D721Med (cell line): Measurements from ENCODE around the gene SELENOP.

ENCODE experiments used
- DNase-seq: peaks from one replicate; pipeline ENCODE4 v3.0.0; 2011; ENCODE audit warnings: low spot score; ENCODE audit not compliant: insufficient read length
- FAIRE-seq: peaks from 2 replicates; lab custom pipeline; 2011; peaks lifted over from hg19 to GRCh38; lab: Jason Lieb, UNC
- CTCF ChIP-seq: IDR thresholded peaks from 2 replicates; pipeline ENCODE4 v1.5.1; 2012; ENCODE audit warnings: mild to moderate bottlenecking, control low read depth; ENCODE audit not compliant: insufficient read depth; ENCODE audit errors: missing control alignments

SELENOP gene

GRCh38 chr5:42840269-42840668 lies 28.6 kb upstream of the SELENOP start:
- no peak for FAIRE-seq
- DNase-seq: no peak
- TF ChIP-seq CTCF: no peak

GRCh38 chr5:42839196-42839595 lies 27.5 kb upstream of the SELENOP start:
- DNase-seq (no peak), FAIRE-seq (peak; percentile 11)
- no peak for TF ChIP-seq CTCF

- DNase-seq: no peak
- TF ChIP-seq CTCF: no peak
- no peak for FAIRE-seq
Measured at GRCh38 chr5:42837601-42838000, 25.9 kb upstream of the SELENOP start.

GRCh38 chr5:42836070-42836769 lies 24.5 kb upstream of the SELENOP start:
- TF ChIP-seq CTCF: no peak
- DNase-seq (no peak), FAIRE-seq (no peak)

DNA sequence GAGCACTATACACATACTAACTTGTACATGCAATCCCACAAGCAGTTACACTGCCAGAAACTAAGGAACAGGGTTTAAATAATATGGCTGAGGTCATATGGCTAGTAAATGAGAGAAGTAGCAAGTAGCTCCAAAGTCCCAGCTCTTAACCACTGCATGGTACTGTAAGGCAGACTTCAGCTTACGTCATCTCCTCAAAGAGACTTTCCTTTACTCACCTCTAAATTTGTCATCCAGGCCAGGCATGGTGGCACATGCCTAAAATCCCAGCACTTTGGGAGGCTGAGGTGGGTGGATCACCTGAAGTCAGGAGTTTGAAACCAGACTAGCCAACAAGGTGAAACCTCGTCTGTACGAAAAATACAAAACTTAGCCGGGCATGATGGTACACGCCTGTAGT lies 20.4 kb upstream of the SELENOP start:
- DNase-seq (no peak), FAIRE-seq (no peak)
- TF ChIP-seq CTCF: no peak

- TF ChIP-seq CTCF: no peak
- DNase-seq (no peak), FAIRE-seq (no peak)
Measured at GRCh38 chr5:42830924-42831323, 19.2 kb upstream of the SELENOP start.

- TF ChIP-seq CTCF: no peak
- FAIRE-seq: no peak
- no peak for DNase-seq
Measured at GRCh38 chr5:42828671-42829070, 17.0 kb upstream of the SELENOP start.
